Stimulated activated CD4-positive, alpha-beta T cell treated with anti-CD3 and anti-CD28 coated beads, Interleukin-1b, Interleukin-23, amount 100 ng/mL, for 1 hour (primary cell): ENCODE data around the gene MXI1.

Source experiments
- DNase-seq, 2 donors: peaks; one replicate each; pipeline ENCODE4 v3.0.0-alpha.2; 2020; ENCODE audit warnings: low read depth in 2 of 2

MXI1 gene

DNA sequence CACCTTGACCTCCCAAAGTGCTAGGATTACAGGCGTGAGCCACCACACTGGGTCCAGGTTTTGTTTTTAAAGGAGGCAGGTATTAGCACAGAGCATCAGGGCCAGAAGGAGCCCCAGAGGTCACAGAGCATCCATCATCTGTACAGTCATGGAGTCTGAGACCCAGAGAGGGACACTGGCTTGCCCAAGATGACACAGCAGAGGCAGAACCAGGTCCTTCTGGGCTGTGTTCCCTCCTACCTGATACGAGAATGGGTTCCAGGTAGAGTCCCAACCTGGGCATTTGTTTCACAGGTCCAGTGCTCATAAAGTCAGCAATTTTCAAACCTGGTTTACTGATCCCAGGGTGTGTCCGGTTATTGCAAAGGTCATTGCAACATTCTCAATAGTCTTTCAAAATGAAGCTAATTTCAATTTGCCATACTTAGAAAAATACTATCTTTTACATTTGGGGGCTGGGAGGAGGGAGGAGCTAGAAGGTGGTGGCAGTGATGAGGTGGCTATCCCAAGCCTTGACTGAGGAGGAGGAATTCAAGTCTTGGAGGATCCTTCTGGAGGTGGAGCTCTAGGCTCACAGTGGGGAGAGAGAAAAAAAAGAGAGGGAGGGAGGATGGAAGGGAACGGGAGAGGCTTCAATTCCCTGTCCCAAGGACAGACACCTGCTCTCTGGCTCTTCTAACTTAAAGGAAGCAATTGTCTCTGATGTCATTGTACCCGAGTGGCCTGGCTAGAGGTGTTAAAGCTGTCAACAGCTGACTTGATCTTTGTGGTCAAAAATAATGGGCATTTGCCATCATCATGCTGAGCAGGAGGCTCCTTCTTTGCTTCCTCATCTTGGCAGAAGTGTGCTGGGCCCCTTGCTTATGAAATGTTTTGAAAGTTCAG, 8.1 kb downstream of the MXI1 start:
- no peak for DNase-seq

DNA sequence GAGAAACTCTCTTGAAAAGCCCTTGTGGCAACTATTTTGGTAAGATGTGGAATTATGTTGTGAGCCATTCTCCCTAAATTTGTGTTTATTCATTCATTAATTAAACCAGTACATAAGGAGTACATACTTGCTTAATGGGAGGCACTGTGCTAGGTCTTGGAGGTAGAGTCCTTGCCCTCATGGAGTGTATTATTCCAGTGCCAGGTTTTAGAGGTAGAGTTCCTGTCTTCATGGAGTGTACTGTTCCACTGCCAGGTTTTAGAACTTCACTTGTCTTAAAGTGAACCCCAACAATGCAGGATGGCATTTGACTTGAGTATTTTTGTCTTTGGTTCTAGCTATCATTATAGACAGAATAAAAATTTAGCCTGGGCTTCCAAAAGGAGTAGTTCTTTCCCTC, 8.8 kb downstream of the MXI1 start:
- no peak for DNase-seq

DNA sequence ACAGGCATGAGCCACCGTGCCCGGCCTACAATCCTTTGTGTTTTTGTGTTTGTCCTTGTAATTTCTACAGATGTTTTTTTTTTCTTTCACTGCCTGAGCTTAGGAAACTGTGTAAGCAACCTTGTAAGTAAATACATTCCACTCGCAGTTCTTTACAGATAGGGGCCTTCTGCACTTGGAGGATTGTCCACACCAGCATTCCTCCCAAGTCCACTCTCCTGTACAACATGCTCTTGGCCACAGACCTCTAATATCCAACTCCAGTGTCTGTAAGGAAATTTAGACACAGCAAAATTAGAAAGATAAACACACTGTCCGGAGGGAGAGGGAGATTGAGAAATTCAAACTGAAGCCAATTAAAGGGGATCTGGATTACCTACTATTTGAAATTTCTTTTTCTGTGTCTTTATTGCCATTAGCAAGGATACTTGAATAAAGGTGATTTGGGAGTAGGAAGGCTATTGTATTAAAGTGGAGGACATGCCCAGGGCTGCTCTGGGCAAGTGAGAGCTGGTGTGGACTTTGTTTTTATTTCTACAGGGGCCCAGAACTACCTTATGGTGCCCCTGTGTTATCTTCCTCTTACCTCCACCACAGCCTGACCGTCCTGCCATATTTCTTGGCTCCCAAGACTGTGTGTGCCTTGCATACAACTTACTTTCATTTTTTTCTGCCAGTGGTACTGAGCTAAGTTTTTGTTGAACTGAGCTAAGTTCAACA, 9.7 kb downstream of the MXI1 start:
- DNase-seq, result no peak

DNA sequence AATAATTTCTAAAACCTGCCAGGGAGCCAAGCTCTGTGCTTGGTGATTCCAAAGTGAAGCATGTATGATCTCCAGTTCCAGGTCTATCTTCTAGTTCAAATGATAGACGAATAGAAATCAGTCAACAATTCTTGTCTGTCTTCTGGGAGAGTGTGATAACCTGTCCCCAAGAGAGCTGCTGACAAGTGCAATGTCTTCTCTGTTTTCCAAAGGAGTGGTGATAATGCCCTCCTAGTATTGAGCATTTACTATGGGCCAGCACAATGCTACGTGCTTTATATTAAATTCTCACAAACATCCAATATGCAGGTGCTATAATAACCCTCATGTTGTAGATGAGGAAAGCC, 10.2 kb downstream of the MXI1 start:
- no peak for DNase-seq

DNA sequence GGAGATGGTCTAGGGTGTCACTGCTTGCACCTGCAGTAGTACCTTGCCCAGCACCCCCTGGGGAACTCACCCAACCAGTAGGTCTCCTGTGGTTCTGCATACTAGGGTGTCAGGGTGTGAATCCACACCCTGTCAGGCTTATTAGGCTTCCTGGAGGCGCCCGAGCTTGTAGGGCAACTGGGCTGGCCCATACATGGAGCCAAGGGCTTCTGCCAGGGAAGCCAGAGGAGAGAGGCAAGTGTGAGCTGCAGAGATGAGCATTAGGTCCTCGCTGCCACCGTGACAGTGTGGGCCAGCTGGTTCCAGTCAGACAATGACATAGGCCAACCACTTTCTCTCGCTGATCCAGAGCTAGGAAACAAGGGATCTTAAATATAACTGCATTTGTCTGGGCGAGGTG, 11.2 kb downstream of the MXI1 start:
- DNase-seq, result no peak

DNA sequence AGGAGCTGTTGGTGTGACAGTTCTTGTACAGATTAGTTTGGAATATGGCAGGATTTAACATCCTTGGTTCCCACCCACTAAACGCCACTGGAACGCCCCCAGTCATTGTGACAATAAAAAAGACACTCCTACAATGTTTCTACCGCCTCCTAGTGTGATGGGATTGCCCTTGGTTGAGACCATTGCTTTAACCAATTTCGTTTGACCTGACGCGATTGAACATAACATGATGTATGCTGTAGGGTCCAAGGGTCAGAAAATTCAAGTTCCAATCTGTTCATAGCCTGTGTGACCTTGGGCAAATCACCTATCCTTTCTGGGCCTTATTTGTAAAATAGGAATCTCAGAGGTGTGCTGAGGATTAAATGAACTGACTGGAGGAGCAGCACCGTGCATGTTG, 12.5 kb downstream of the MXI1 start:
- no peak for DNase-seq

DNA sequence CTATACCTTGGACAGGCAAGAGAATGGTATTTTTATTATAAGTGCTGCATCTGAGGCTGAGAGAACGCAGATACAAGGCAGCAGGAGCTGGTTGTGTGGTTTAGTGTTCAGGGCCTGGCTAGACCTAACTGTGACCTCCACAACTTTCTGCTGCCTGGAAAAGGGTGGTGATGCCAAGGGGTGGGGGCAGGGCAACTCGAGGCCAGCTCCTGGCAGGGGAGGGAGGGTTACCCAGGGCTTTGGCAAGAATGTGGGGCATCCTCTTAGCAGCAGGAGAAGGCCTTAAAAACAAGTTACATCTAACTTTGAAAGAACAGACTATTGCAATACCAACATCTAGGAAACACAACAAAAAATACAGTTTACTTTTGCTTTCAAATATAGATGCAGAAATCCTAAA, 13.0 kb downstream of the MXI1 start:
- DNase-seq, result no peak

DNA sequence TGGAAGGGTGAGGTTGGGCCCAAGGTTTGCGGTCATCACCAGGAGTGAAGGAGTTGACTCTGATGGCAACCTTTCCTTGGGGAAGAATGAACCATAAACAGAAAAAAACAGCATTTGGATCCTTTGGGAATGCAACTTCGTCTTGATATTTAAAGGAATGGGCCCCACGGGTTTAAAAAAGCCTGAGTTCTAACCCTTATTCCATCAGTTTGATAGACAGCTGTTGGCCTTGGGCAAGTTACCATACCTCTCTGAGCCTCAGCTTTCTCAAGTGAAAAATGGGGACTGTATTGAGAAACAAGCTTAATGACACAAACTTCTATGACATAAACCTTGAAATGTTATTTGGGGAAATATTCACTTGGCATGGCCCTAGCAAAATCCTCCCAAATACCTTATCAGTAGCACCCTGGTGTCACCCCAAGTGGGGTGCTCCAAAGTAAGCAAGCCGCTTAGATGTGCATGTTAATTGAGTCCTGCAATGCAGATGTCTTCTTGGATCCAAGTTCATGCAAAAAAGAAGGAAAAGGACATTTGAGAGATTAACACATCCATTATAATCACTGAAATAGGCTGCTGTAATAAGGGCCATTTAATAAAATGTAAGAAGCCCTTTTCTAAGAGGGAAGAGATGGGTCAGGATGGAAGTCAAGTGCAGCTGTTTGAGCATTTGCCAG, 13.8 kb downstream of the MXI1 start:
- DNase-seq, result no peak

DNA sequence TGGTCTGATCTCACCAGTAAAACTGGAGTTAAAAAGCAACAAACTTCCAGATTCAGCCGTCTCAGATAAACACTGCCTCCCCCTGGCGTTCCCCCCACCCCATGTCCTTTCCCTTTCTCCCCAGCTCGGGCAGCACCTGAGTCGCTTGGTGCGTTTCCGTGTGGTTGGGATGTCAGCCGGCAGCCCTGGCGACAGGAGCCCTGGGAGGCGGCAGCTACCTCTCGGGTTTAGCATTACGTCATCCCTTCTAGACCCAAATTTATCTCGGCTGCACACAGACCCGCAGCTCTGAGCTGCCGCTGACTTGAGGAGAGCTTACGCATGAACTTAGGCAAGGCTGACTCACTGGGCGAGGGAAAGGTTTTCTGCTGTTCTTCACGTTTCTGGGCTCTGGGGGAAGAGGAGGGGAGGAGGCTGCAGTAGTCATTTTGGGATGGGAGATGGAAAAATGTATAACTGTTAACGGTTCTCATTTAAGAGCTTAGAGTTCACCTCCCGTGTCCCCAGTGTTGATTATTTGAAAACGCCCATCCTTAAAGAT, 14.4 kb downstream of the MXI1 start:
- peak; percentile 39 to 57 for DNase-seq

DNA sequence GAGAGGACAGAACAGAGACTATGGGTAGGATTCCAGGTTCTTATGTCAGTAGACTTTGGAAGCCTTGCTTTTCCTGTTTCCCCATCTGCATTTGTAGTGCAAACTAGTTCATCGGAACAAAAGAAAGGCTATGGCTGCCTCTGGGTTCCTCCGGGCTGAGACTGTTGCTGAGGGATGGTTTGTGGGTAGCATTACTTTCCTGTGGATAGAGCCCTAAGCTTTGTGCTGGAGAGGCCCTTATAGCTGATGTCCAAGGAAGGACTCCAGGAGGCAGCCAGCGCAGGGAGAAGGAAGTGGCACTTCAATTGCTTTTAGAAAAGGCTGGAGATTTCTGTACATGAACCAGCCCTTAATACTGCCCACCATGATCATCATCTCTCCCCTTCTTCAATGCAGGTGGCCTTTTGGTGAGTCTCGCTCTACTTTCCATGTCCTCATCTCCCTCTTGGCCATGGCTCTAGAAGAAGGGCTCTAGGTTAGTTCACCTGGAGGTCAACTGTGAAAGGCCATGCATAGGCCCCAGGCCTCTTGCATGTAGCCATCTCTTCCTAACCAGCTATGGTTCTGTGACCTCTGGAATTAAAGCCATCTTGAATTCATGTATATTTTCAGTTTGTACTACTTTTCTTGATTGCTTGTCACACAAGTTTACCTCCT, 15.4 kb downstream of the MXI1 start:
- DNase-seq, result no peak

DNA sequence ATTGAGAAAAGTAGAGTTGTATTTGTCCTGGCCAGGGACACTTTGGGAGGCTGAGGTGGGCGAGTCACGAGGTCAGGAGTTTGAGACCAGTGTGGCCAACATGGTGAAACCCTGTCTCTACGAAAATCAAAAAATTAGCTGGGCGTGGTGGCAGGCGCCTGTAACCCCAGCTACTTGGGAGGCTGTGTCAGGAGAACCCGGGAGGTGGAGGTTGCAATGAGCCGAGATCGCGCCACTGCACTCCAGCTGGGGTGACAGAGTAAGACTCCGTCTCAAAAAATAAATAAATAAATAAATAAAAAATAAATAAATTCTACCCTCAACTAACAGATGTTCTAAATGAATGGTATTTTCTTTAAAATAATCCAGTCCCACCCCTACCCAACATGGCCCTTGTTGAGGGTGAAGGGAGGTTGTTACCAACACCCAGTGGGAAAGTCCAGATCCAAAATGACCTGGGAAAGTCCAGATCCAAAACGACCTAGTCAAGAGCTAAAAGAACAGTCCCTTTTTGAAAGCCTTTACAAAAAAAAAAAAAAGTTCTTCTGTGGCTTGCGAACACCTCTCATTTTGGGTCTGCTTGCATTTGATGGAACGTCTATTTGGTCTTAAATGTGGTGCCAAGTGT, 16.0 kb downstream of the MXI1 start:
- no peak for DNase-seq

DNA sequence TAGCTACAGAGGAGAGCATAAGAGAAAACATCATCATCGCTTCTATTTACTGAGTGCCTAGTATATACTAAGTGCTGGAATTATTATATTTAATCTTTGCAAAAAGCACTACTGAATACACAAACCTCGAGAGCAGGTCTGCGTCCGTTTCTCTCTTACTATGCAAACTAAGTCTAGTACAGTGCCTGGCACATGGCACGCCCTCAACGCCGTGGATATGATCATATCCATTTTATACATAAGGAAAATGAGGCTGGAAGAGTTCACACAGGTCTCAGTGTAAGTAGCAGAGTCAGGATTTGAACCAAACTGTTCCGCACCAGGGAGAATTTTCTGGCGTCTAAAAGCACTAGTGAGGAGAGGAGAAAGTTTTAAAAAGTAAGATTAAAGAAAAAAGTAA, 17.6 kb downstream of the MXI1 start:
- DNase-seq, result no peak

DNA sequence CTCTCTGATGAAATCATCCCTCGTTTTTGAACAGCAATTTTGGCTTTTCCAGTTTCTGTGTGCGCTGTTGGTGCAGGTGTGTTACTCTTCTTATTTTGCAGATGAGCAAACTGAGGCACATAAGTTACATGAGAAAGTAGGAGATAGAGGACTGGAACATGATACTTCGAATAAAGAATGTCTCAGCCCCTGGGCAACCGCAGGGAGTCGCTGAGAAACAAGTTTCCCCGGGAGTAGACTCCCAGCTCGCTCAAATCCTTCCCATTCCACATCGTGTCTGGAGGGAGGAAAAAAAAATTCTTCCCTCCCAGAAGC, 18.0 kb downstream of the MXI1 start:
- no peak for DNase-seq

DNA sequence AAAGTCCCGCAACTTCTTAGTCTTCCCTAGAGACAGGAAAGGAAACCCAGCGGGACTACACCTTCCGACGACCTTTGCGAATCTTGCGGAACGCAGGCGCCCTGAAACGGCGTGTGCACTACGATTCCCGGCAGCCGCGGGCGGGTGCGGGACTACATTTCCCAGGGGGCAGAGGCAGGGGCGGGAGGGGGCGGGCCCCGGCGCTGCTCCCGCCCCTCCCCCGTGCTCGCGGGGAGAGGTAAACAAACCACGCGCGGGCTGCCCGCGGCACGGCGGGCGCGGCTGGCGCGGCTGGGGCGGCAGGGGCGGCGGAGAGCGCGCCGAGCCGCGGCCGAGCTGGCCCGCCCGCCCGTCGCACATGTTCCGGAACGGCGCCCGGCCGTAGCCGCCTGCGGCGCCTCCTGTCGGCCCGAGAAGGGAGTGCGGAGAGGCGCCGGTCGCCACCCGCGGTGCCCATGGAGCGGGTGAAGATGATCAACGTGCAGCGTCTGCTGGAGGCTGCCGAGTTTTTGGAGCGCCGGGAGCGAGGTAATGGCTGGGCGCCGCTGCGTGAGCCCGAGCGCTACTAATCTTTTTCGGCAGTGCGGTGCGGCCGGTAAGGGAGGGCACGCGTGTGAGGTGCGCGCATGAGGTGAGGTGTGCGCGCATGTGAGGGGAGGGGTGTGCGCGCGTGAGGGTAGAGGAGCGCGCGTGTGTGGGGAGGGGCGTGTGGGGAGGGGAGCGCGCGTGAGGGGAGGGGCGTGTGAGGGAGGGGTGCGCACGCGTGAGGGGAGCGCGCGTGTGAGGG, 18.5 kb downstream of the MXI1 start:
- peak; percentile 70 to 71 for DNase-seq

DNA sequence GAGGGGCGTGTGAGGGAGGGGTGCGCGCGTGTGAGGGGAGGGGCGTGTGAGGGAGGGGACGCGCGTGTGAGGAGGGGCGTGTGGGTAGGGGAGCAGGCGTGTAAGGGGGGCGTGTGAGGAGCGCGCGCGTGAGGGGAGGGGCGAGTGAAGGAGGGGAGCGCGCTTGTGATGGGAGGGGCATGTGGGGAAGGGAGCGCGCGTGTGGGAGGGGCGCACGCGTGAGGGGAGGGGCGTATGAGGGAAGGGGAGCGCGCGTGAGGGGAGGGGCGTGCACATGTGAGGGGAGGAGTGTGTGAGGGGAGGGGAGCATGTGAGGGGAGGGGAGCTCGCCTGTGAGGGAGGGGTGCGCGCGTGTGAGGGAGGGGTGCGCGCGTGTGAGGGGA, 19.1 kb downstream of the MXI1 start:
- peak; percentile 71 to 75 for DNase-seq

DNA sequence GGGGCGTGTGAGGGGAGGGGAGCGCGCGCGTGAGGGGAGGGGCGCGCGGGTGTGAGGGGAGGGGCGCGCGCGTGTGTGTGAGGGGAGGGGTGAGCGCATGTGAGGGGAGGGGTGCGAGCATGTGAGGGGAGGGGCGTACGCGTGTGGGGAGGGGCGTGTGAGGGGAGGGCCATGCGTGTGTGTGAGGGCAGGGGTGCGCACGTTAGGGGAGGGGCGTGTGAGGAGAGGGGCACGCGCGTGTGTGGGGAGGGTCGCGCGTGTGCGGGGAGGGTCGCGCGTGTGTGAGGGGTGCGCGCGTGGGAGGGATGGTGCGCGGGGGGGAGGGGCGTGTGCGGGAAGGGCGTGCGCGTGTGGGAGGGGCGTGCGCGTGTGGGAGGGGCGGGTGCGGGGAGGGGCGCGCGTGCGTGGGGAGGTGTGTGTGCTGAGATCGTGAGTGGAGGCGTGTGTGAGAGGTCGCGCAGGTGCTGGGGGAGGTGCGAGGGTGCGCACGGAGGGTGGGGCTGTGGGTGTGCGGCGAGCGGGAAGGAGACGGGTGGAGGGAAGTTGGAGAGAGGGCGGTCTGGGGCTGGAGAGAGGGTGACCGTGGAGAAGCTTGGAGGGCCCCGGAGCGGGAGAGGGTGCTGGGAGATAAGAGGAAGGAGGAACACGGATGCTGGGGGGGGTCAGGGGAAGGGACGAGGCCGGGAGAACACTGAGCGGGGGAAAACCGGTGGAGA, 19.7 kb downstream of the MXI1 start:
- DNase-seq, result peak in 1 of 2 donors; percentile 59

DNA sequence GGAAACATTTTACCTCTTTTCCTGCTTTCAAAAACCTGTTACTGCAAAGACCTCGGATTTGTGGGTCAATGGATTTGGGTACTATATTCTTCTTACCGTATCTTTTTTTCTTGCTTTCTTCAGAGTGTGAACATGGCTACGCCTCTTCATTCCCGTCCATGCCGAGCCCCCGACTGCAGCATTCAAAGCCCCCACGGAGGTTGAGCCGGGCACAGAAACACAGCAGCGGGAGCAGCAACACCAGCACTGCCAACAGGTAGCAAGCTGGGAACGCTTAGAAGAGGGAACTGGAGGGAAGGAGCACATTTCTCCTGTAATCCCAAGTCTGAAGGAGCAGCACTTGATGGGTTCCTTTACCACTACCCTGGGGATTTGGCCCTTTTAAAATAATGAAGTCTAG, 20.7 kb downstream of the MXI1 start:
- DNase-seq, result no peak

DNA sequence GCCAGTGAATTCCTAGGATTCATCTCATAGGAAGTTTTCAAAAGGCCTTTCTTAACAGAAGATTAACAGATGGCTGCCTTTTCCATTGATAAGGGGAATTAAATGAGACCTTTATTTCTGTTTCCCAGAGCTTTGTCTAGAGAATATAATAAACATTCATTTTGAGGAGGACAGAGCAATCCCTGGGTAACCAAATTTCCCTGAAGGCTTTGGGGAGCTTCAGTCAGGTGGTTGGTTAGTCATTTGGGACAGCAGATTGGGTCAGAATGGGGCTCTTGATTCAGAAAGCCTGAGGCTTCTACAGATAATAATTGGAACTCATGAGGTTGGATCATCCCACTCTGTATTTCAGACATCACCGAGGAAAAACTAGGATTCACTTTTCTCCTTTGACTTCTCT, 21.8 kb downstream of the MXI1 start:
- DNase-seq, result no peak

DNA sequence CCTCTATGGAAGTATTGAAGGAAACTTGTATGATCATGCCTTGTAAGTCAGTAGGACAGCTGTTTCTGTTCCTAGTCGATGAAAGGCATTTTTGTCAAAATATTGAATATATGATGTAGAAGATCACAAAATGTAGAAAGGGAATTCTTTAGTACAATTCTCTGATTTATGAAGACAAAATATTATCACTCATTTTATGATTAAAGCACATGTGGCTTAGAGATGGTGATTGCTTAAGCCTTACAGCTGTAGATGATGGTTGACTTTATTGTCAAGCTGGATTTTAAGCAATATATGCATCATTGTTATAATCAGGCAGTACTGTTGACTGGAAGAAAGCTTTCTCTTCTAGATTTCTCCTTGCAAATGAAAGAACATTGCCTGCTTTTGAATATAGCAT, 26.4 kb downstream of the MXI1 start:
- DNase-seq, result no peak

DNA sequence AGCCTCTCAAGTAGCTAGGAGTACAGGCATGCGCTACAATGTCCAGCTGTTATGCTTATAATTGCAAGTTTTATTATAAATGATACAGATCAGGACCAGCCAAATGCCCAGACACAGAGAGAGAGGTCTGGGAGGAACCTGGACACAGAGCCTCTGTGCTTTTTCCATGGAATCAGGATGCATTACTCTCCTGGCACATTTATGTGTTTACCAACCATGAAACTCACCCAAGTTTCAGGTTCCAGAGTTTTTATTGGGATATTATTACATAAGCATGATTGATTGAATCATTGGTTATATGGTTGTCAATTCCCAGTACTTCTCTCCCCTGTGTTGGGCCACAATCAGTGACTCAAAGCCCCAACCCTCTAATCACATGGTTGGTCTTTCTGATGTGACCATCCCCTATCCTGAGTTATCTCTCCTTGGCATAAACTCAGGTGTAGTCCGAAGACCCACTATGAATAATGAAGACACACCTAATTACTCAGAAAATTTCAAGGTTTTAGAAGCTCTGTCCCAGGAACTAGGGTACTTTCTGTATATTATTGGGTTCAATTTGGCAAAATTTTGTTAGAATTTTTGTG, 30.6 kb downstream of the MXI1 start:
- no peak for DNase-seq
